BLaER1 treated with 17β-estradiol and CSF1 and Interleukin-3, amounts not matched to agents 10 nM and 100 nM (cell line): Measurements from ENCODE around the gene NTM.

Experiments
- H3K27ac ChIP-seq, 11 experiments: shearing (Covaris generic); formaldehyde crosslinking; 2 replicates each; pipeline ENCODE4 v1.8.1; 2022
- H3K27me3 ChIP-seq, 11 experiments: shearing (Covaris generic); formaldehyde crosslinking; 2 replicates each; pipeline ENCODE4 v1.8.1; 2022
- H3K36me3 ChIP-seq, 11 experiments: shearing (Covaris generic); formaldehyde crosslinking; 2 replicates each; pipeline ENCODE4 v1.8.1; 2022
- H3K4me1 ChIP-seq, 10 experiments: shearing (Covaris generic); formaldehyde crosslinking; 2 replicates each; pipeline ENCODE4 v1.8.1; 2022
- H3K4me2 ChIP-seq, 11 experiments: shearing (Covaris generic); formaldehyde crosslinking; 2 replicates each; pipeline ENCODE4 v1.8.1; 2022
- H3K4me3 ChIP-seq, 10 experiments: shearing (Covaris generic); formaldehyde crosslinking; 2 replicates each; pipeline ENCODE4 v1.8.1; 2022
- H3K9ac ChIP-seq, 11 experiments: shearing (Covaris generic); formaldehyde crosslinking; 2 replicates each; pipeline ENCODE4 v1.8.1; 2022
- H3K9me3 ChIP-seq, 11 experiments: shearing (Covaris generic); formaldehyde crosslinking; replicated peaks in 1 of 11; 2 replicates each; pipeline ENCODE4 v1.8.1; 2022
- H4K20me1 ChIP-seq, 11 experiments: shearing (Covaris generic); formaldehyde crosslinking; 2 replicates each; pipeline ENCODE4 v1.8.1; 2022
- Cebpa-rat ChIP-seq, 11 experiments: shearing (Covaris generic); IDR thresholded peaks; 2 replicates each; pipeline ENCODE4 v1.8.1; 2022

The NTM gene

GRCh38 chr11:131987703-131988102 lies 617.3 kb downstream of the NTM start:
- Histone ChIP-seq H3K27me3 (no peaks in the 10 kb centered on the region), H4K20me1 (no peaks in the 10 kb centered on the region), H3K36me3 (no peaks in the 10 kb centered on the region), H3K9ac (no peak overlapping the region), H3K27ac (no peak overlapping the region), H3K9me3 (no peaks in the 10 kb centered on the region; a peak in 1 of 22 replicates), H3K4me1 (no peaks in the 10 kb centered on the region), H3K4me3 (no peak overlapping the region), H3K4me2 (no peak overlapping the region)
- TF ChIP-seq Cebpa-rat (IDR thresholded peaks at IDR 0.05): no peak

GRCh38 chr11:131991606-131992005 lies 621.2 kb downstream of the NTM start:
- peaks cover 19 to 35% (median 23%) of the 10 kb centered on the region in 11 experiments for H3K9me3 ChIP-seq
- H4K20me1 ChIP-seq: no peaks in the 10 kb centered on the region
- H3K9ac ChIP-seq: no peak overlapping the region
- H3K27ac ChIP-seq: no peak overlapping the region
- H3K27me3 ChIP-seq: no peaks in the 10 kb centered on the region
- no peak for TF ChIP-seq Cebpa-rat (IDR thresholded peaks at IDR 0.05)
- no peaks in the 10 kb centered on the region for H3K4me1 ChIP-seq
- H3K4me3 ChIP-seq: no peak overlapping the region
- no peaks in the 10 kb centered on the region for H3K36me3 ChIP-seq
- no peak overlapping the region for H3K4me2 ChIP-seq

- Histone ChIP-seq H3K9ac (no peak overlapping the region), H3K27me3 (no peaks in the 10 kb centered on the region), H3K4me2 (no peak overlapping the region), H3K4me1 (no peaks in the 10 kb centered on the region), H3K36me3 (no peaks in the 10 kb centered on the region), H3K4me3 (no peak overlapping the region), H3K9me3 (peaks cover 28 to 51% (median 34%) of the 10 kb centered on the region in 11 experiments), H4K20me1 (no peaks in the 10 kb centered on the region), H3K27ac (no peak overlapping the region)
- TF ChIP-seq Cebpa-rat (IDR thresholded peaks at IDR 0.05): no peak
These were observed 622.8 kb downstream of the NTM start for GRCh38 chr11:131993246-131993645.

- TF ChIP-seq Cebpa-rat (IDR thresholded peaks at IDR 0.05): no peak
- no peaks in the 10 kb centered on the region for H3K27me3 ChIP-seq
- H3K9ac ChIP-seq: no peak overlapping the region
- no peaks in the 10 kb centered on the region for H4K20me1 ChIP-seq
- no peak overlapping the region for H3K4me2 ChIP-seq
- H3K9me3 ChIP-seq: peaks cover 28 to 56% (median 34%) of the 10 kb centered on the region in 11 experiments
- no peak overlapping the region for H3K4me3 ChIP-seq
- H3K4me1 ChIP-seq: peaks cover 0 to 8% (median 0%) of the 10 kb centered on the region in 10 experiments; a peak in 3 of 20 replicates
- H3K36me3 ChIP-seq: no peaks in the 10 kb centered on the region
- no peak overlapping the region for H3K27ac ChIP-seq
These were observed 627.6 kb downstream of the NTM start for GRCh38 chr11:131998020-131998419.

- Histone ChIP-seq H3K36me3 (no peaks in the 10 kb centered on the region), H3K4me2 (no peak overlapping the region), H3K27ac (no peak overlapping the region), H3K4me1 (peaks cover 0 to 11% (median 0%) of the 10 kb centered on the region in 10 experiments; a peak in 3 of 20 replicates), H3K27me3 (no peaks in the 10 kb centered on the region), H3K4me3 (no peak overlapping the region), H3K9me3 (peaks cover 28 to 47% (median 33%) of the 10 kb centered on the region in 11 experiments), H4K20me1 (no peaks in the 10 kb centered on the region), H3K9ac (no peak overlapping the region)
- no peak for TF ChIP-seq Cebpa-rat (IDR thresholded peaks at IDR 0.05)
These were observed 628.7 kb downstream of the NTM start for GRCh38 chr11:131999084-131999483.

GRCh38 chr11:131999955-132000354 lies 629.5 kb downstream of the NTM start:
- H3K4me2 ChIP-seq: 0 out of 22 replicates have a peak overlapping the region, but pooled peaks of 1 of the 11 experiments have one; percentile 7
- no peaks in the 10 kb centered on the region for H3K36me3 ChIP-seq
- no peak overlapping the region for H3K9ac ChIP-seq
- TF ChIP-seq Cebpa-rat (IDR thresholded peaks at IDR 0.05): no peak
- no peak overlapping the region for H3K27ac ChIP-seq
- peaks cover 0 to 11% (median 0%) of the 10 kb centered on the region in 10 experiments; a peak in 3 of 20 replicates for H3K4me1 ChIP-seq
- H3K4me3 ChIP-seq: no peak overlapping the region
- H3K27me3 ChIP-seq: no peaks in the 10 kb centered on the region
- no peaks in the 10 kb centered on the region for H4K20me1 ChIP-seq
- peaks cover 23 to 39% (median 27%) of the 10 kb centered on the region in 11 experiments for H3K9me3 ChIP-seq

- Histone ChIP-seq H3K27me3 (no peaks in the 10 kb centered on the region), H3K27ac (no peak overlapping the region), H3K4me1 (peaks cover 9 to 24% (median 12%) of the 10 kb centered on the region in 10 experiments), H3K36me3 (no peaks in the 10 kb centered on the region), H3K4me3 (no peak overlapping the region), H3K9ac (no peak overlapping the region), H4K20me1 (no peaks in the 10 kb centered on the region), H3K9me3 (peaks cover 0 to 5% (median 0%) of the 10 kb centered on the region in 11 experiments; a peak in 2 of 22 replicates), H3K4me2 (peak overlapping the region in 6 of 11 experiments; percentile 21 to 79 (median 62); a peak in 9 of 22 replicates)
- TF ChIP-seq Cebpa-rat (IDR thresholded peaks at IDR 0.05): no peak
These were observed 635.5 kb downstream of the NTM start for GRCh38 chr11:132005887-132006286.

- H3K27ac ChIP-seq: no peak overlapping the region
- no peak overlapping the region for H3K4me3 ChIP-seq
- H3K9me3 ChIP-seq: peaks cover 0 to 5% (median 0%) of the 10 kb centered on the region in 11 experiments; a peak in 2 of 22 replicates
- TF ChIP-seq Cebpa-rat (IDR thresholded peaks at IDR 0.05): no peak
- H3K9ac ChIP-seq: no peak overlapping the region
- H3K27me3 ChIP-seq: no peaks in the 10 kb centered on the region
- no peaks in the 10 kb centered on the region for H4K20me1 ChIP-seq
- peaks cover 9 to 24% (median 12%) of the 10 kb centered on the region in 10 experiments for H3K4me1 ChIP-seq
- peak overlapping the region; percentile 16 to 79 (median 52); a peak in 21 of 22 replicates for H3K4me2 ChIP-seq
- H3K36me3 ChIP-seq: no peaks in the 10 kb centered on the region
These were observed 636.6 kb downstream of the NTM start for GRCh38 chr11:132006884-132007580.

GRCh38 chr11:132008226-132008625 lies 637.8 kb downstream of the NTM start:
- Histone ChIP-seq H3K4me3 (no peak overlapping the region), H3K27me3 (no peaks in the 10 kb centered on the region), H3K27ac (no peak overlapping the region), H3K9me3 (peaks cover 0 to 5% (median 0%) of the 10 kb centered on the region in 11 experiments; a peak in 2 of 22 replicates), H3K9ac (no peak overlapping the region), H3K4me1 (peaks cover 9 to 15% (median 11%) of the 10 kb centered on the region in 10 experiments), H3K4me2 (no peak overlapping the region), H4K20me1 (no peaks in the 10 kb centered on the region), H3K36me3 (no peaks in the 10 kb centered on the region)
- no peak for TF ChIP-seq Cebpa-rat (IDR thresholded peaks at IDR 0.05)

GRCh38 chr11:132008872-132009271 lies 638.5 kb downstream of the NTM start:
- Histone ChIP-seq H3K27me3 (no peaks in the 10 kb centered on the region), H3K9ac (no peak overlapping the region), H3K4me1 (peaks cover 9 to 14% (median 11%) of the 10 kb centered on the region in 10 experiments), H3K4me2 (no peak overlapping the region), H4K20me1 (no peaks in the 10 kb centered on the region), H3K36me3 (no peaks in the 10 kb centered on the region), H3K9me3 (peaks cover 0 to 5% (median 0%) of the 10 kb centered on the region in 11 experiments; a peak in 2 of 22 replicates), H3K4me3 (no peak overlapping the region), H3K27ac (no peak overlapping the region)
- no peak for TF ChIP-seq Cebpa-rat (IDR thresholded peaks at IDR 0.05)
